HCT116 (cell line): ENCODE data around the gene TEAD2.

ENCODE experiments used
- EZH2 ChIP-seq: fragments of 200-600 bp; sonication (generic); IDR thresholded peaks from 2 replicates; pipeline ENCODE4 v1.6.1; 2017; ENCODE audit warnings: antibody characterized with exemption, mixed run types
- EZH2phosphoT487 ChIP-seq: fragments of 200-600 bp; IDR thresholded peaks from 2 replicates; pipeline ENCODE4 v1.6.1; 2018; ENCODE audit warnings: antibody characterized with exemption, borderline replicate concordance
- JUND ChIP-seq: IDR thresholded peaks from 2 replicates; pipeline ENCODE4 v1.6.1; 2012
- POLR2A ChIP-seq: IDR thresholded peaks from 2 replicates; pipeline ENCODE4 v1.7.0; 2011; ENCODE audit warnings: borderline replicate concordance; ENCODE audit not compliant: insufficient read depth, insufficient read length; ENCODE audit errors: extremely low read depth
- POLR2AphosphoS5 ChIP-seq: IDR thresholded peaks from 2 replicates; pipeline ENCODE4 v1.6.1; 2011; ENCODE audit warnings: mild to moderate bottlenecking, low read depth, low read length, moderate library complexity
- SP1 ChIP-seq: IDR thresholded peaks from 2 replicates; pipeline ENCODE4 v1.6.1; 2012; ENCODE audit warnings: low read depth
- SRF ChIP-seq: IDR thresholded peaks from 2 replicates; pipeline ENCODE4 v1.6.1; 2012; ENCODE audit warnings: low read depth
- TCF7L2 ChIP-seq: IDR thresholded peaks from 2 replicates; pipeline ENCODE4 v1.7.0; 2011; ENCODE audit warnings: borderline replicate concordance, inconsistent platforms; ENCODE audit not compliant: insufficient read depth, insufficient read length; ENCODE audit errors: extremely low read depth
- YY1 ChIP-seq: IDR thresholded peaks from 2 replicates; pipeline ENCODE4 v1.6.1; 2011; ENCODE audit warnings: low read length, low read depth, moderate library complexity, mild to moderate bottlenecking; ENCODE audit not compliant: insufficient replicate concordance; ENCODE audit errors: extremely low read depth
- TF ChIP-seq, protein P1 (sequence below), 3 experiments: fragments of 200-600 bp in 1 of 3; sonication (generic) in 1 of 3; IDR thresholded peaks in 2 of 3; conservative IDR thresholded peaks in 1 of 3; 2 replicates each; pipeline ENCODE4 v1.5.1; 2012 to 2017; ENCODE audit warnings: low read depth in 2 of 3, low read length in 2 of 3, antibody characterized with exemption in 1 of 3, borderline replicate concordance in 1 of 3, control low read depth in 1 of 3, mild to moderate bottlenecking in 1 of 3, mixed read lengths in 1 of 3, mixed run types in 1 of 3, moderate library complexity in 1 of 3; ENCODE audit not compliant: insufficient read depth in 1 of 3
- TF ChIP-seq, protein P2 (sequence below): IDR thresholded peaks from 2 replicates; pipeline ENCODE4 v1.6.1; 2012
- TF ChIP-seq, protein P3 (sequence below): IDR thresholded peaks from 2 replicates; pipeline ENCODE4 v1.6.1; 2012; ENCODE audit warnings: low read depth
- TF ChIP-seq, protein P4 (sequence below): IDR thresholded peaks from 2 replicates; pipeline ENCODE4 v1.6.1; 2011; ENCODE audit warnings: mild to moderate bottlenecking, low read length, moderate library complexity; ENCODE audit not compliant: insufficient replicate concordance; ENCODE audit errors: extremely low read depth

DNA sequence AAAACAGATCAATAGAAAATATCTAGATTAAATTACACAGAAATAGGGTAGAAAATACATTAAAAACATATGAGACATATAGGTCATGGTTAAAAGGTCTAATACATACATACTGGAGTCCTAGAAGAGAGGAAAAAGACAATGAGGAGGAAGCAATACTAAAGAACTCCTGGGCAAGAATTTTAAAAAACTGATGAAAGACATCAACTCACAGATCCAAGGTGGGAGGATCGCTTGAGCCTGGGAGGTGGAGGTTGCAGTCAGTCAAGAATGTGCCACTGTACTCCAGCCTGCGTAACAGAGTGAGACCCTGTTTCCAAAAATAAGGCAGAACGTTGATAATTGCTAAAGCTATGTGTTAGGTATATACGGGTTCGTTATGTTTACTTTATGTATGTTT is 20.4 kb upstream of the TEAD2 start:
- TF ChIP-seq EZH2phosphoT487 (no peak), JUND (no peak), EZH2 (no peak), TCF7L2 (no peak), POLR2AphosphoS5 (no peak), POLR2A (no peak), SP1 (no peak), SRF (no peak), YY1 (no peak)
- TF ChIP-seq, protein P1, sequence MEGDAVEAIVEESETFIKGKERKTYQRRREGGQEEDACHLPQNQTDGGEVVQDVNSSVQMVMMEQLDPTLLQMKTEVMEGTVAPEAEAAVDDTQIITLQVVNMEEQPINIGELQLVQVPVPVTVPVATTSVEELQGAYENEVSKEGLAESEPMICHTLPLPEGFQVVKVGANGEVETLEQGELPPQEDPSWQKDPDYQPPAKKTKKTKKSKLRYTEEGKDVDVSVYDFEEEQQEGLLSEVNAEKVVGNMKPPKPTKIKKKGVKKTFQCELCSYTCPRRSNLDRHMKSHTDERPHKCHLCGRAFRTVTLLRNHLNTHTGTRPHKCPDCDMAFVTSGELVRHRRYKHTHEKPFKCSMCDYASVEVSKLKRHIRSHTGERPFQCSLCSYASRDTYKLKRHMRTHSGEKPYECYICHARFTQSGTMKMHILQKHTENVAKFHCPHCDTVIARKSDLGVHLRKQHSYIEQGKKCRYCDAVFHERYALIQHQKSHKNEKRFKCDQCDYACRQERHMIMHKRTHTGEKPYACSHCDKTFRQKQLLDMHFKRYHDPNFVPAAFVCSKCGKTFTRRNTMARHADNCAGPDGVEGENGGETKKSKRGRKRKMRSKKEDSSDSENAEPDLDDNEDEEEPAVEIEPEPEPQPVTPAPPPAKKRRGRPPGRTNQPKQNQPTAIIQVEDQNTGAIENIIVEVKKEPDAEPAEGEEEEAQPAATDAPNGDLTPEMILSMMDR (IDR thresholded peaks at IDR 0.05 in 2 of 3, conservative IDR thresholded peaks at IDR 0.05 in 1 of 3; ENCODE audit: borderline replicate concordance in 1 of 3, insufficient read depth in 1 of 3, low read depth in 2 of 3, low read length in 2 of 3): no peak
- TF ChIP-seq, protein P2, sequence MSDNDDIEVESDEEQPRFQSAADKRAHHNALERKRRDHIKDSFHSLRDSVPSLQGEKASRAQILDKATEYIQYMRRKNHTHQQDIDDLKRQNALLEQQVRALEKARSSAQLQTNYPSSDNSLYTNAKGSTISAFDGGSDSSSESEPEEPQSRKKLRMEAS: no peak
- TF ChIP-seq, protein P3, sequence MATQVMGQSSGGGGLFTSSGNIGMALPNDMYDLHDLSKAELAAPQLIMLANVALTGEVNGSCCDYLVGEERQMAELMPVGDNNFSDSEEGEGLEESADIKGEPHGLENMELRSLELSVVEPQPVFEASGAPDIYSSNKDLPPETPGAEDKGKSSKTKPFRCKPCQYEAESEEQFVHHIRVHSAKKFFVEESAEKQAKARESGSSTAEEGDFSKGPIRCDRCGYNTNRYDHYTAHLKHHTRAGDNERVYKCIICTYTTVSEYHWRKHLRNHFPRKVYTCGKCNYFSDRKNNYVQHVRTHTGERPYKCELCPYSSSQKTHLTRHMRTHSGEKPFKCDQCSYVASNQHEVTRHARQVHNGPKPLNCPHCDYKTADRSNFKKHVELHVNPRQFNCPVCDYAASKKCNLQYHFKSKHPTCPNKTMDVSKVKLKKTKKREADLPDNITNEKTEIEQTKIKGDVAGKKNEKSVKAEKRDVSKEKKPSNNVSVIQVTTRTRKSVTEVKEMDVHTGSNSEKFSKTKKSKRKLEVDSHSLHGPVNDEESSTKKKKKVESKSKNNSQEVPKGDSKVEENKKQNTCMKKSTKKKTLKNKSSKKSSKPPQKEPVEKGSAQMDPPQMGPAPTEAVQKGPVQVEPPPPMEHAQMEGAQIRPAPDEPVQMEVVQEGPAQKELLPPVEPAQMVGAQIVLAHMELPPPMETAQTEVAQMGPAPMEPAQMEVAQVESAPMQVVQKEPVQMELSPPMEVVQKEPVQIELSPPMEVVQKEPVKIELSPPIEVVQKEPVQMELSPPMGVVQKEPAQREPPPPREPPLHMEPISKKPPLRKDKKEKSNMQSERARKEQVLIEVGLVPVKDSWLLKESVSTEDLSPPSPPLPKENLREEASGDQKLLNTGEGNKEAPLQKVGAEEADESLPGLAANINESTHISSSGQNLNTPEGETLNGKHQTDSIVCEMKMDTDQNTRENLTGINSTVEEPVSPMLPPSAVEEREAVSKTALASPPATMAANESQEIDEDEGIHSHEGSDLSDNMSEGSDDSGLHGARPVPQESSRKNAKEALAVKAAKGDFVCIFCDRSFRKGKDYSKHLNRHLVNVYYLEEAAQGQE: no peak
- TF ChIP-seq, protein P4, sequence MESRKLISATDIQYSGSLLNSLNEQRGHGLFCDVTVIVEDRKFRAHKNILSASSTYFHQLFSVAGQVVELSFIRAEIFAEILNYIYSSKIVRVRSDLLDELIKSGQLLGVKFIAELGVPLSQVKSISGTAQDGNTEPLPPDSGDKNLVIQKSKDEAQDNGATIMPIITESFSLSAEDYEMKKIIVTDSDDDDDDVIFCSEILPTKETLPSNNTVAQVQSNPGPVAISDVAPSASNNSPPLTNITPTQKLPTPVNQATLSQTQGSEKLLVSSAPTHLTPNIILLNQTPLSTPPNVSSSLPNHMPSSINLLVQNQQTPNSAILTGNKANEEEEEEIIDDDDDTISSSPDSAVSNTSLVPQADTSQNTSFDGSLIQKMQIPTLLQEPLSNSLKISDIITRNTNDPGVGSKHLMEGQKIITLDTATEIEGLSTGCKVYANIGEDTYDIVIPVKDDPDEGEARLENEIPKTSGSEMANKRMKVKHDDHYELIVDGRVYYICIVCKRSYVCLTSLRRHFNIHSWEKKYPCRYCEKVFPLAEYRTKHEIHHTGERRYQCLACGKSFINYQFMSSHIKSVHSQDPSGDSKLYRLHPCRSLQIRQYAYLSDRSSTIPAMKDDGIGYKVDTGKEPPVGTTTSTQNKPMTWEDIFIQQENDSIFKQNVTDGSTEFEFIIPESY: no peak
